Kidney (tissue), 22 donors: ENCODE measurements around the gene NF2. TPM values are rescaled to one million over a fixed set of nuclear protein-coding genes. Genes with fewer than 3 reads are reported as not detected.
A peak's percentile ranks its signal among the peaks of the same experiment; 100 is the strongest.

Experiments used
- DNase-seq, 5 donors: peaks; one replicate each; pipeline ENCODE4 v3.0.0-alpha.2; 2013 to 2020
- FAIRE-seq: peaks from 2 replicates; lab custom pipeline; 2012; peaks lifted over from hg19 to GRCh38; lab: Jason Lieb, UNC
- H3K27ac ChIP-seq, 2 donors: one replicate each; pipeline ENCODE4 v1.7.0; 2013; ENCODE audit warnings: low read depth in 2 of 2, low read length in 2 of 2, inconsistent platforms in 1 of 2
- H3K27me3 ChIP-seq: one replicate; pipeline ENCODE4 v1.7.1; 2013; ENCODE audit warnings: low read length, inconsistent platforms; ENCODE audit not compliant: control insufficient read depth, insufficient read depth
- H3K36me3 ChIP-seq, 3 donors: one replicate each; pipeline versions ENCODE4 v1.7.0 to v1.7.1; 2013; ENCODE audit warnings: low read length in 3 of 3, control low read depth in 1 of 3, inconsistent platforms in 1 of 3; ENCODE audit not compliant: insufficient read depth in 3 of 3, control insufficient read depth in 2 of 3
- H3K4me1 ChIP-seq, 3 donors: one replicate each; pipeline versions ENCODE4 v1.7.0 to v1.7.1; 2013; ENCODE audit warnings: low read length in 3 of 3, inconsistent platforms in 1 of 3, low read depth in 1 of 3; ENCODE audit not compliant: control insufficient read depth in 2 of 3, insufficient read depth in 2 of 3
- H3K4me3 ChIP-seq, 3 donors: one replicate each; pipeline versions ENCODE4 v1.7.0 to v1.8.1; 2013; ENCODE audit warnings: low read length in 3 of 3, control low read depth in 1 of 3, inconsistent platforms in 1 of 3
- H3K9ac ChIP-seq, 3 donors: one replicate each; pipeline versions ENCODE4 v1.7.0 to v1.7.1; 2013; ENCODE audit warnings: low read length in 3 of 3, control low read depth in 1 of 3, inconsistent platforms in 1 of 3
- H3K9me3 ChIP-seq, 3 donors: one replicate each; pipeline versions ENCODE4 v1.7.0 to v1.7.1; 2013; ENCODE audit warnings: low read length in 3 of 3, control low read depth in 1 of 3, inconsistent platforms in 1 of 3; ENCODE audit not compliant: control insufficient read depth in 2 of 3, insufficient read depth in 1 of 3
- intact Hi-C: fragments of 100-400 bp; cut with DNase I; formaldehyde crosslinking; loops from one replicate; pipeline ENCODE4 v1.11.1; 2022
- long read RNA-seq, 10 donors: library from polyadenylated mRNA in 1 of 10; unstranded in 1 of 10; transcript quantifications; one replicate each; pipeline ENCODE4 v2.0.0 and lab custom pipeline, GENCODE V29; 2021 to 2026
- polyA plus RNA-seq: library from polyadenylated mRNA; stranded (reverse); fragments of 350-450 nt; fragmentation: Illumina TruSeq; extraction: RNeasy Lipid Tissue Mini Kit (QIAGEN cat#74804); gene quantifications from one replicate; pipeline ENCODE4 v1.2.3, GENCODE V29; 2014; ENCODE audit warnings: low read depth, low replicate concordance; ENCODE audit not compliant: insufficient read depth
- total RNA-seq: library from RNA; stranded (reverse); fragmentation: NEBNext Ultra II Directional; extraction: Animal tissue kit (Norgen Biotek cat#: 25700); gene quantifications from one replicate; pipeline ENCODE4 v1.2.1, GENCODE V29; 2021
- TF ChIP-seq, protein P1 (sequence below): IDR thresholded peaks from 3 replicates; pipeline ENCODE4 v1.5.1; 2012; ENCODE audit warnings: mild to moderate bottlenecking, moderate library complexity, borderline replicate concordance; ENCODE audit not compliant: insufficient read depth; ENCODE audit errors: extremely low read depth
- donor health status: control.
- donor health status: control.
- donor health status: control.
- donor health status: control.
- donor health status: control.
- donor health status: DM: yes; HTN: yes; CAD: no.
- donor health status: Normal renal cell carcinoma (clear cell type).

NF2 gene
- total RNA-seq (60.6 TPM), polyA plus RNA-seq (15.4 TPM)
- long read RNA-seq, donor 1, partial matches to known transcripts = 0 of 1 reads
- long read RNA-seq, donor 1, other reads (novel, unspliced or antisense) = 0 of 1 reads
- long read RNA-seq, donor 2, full-length matches to known transcripts = 1 of 1 reads
- long read RNA-seq, donor 2, partial matches to known transcripts = 0 of 1 reads
- long read RNA-seq, donor 2, other reads (novel, unspliced or antisense) = 0 of 1 reads
- long read RNA-seq, donor 3, partial matches to known transcripts = 19 of 19 reads
- long read RNA-seq, donor 3, other reads (novel, unspliced or antisense) = 0 of 19 reads
- long read RNA-seq, donor 4, full-length matches to known transcripts = 4 of 4 reads
- long read RNA-seq, donor 4, partial matches to known transcripts = 0 of 4 reads
- long read RNA-seq, donor 4, other reads (novel, unspliced or antisense) = 0 of 4 reads
- long read RNA-seq, donor 5 = 0 reads
- long read RNA-seq, donor 6 = 0 reads
- long read RNA-seq, donor 7, full-length matches to known transcripts = 9 of 25 reads
- long read RNA-seq, donor 7, partial matches to known transcripts = 0 of 25 reads
- long read RNA-seq, donor 7, other reads (novel, unspliced or antisense) = 16 of 25 reads
- long read RNA-seq, donor 8, full-length matches to known transcripts = 2 of 2 reads
- long read RNA-seq, donor 8, partial matches to known transcripts = 0 of 2 reads
- long read RNA-seq, donor 8, other reads (novel, unspliced or antisense) = 0 of 2 reads
- long read RNA-seq, donor 9, partial matches to known transcripts = 0 of 1 reads
- long read RNA-seq, donor 9, other reads (novel, unspliced or antisense) = 0 of 1 reads
- long read RNA-seq, donor 10, full-length matches to known transcripts = 5 of 5 reads
- long read RNA-seq, donor 10, partial matches to known transcripts = 0 of 5 reads
- long read RNA-seq, donor 10, other reads (novel, unspliced or antisense) = 0 of 5 reads

DNA sequence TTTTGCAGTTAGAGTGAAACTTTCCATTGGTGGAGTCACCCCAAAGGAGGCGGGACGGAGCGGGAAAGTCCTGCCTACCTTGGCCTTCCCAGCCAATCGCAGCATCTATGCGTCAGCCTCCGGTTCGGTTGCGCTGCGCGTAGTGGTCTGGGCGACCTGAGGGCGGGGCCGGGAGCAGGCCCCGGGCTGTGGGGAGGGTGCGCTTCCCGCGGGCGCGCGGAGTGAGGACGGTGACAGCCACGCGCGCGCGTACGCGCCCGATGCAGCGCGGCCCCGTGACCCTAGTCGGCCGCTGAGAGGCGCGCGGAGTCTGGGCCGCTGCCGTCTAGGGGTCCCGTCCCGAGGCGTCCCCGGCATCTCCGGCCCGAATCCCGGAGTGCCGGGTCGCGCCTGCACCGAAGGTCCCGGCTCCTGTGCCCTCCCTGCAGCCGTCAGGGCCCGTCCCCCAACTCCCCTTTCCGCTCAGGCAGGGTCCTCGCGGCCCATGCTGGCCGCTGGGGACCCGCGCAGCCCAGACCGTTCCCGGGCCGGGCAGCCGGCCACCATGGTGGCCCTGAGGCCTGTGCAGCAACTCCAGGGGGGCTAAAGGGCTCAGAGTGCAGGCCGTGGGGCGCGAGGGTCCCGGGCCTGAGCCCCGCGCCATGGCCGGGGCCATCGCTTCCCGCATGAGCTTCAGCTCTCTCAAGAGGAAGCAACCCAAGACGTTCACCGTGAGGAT is at the start of gene NF2:
TSS of gene NF2 (plus strand) at position 276 of the 718 bp plus-strand sequence. CDS start at position 642, 366 bp downstream.
- H3K4me3 ChIP-seq = peak within 1 kb of the TSS; percentile 79 to 91 (median 86)
- H3K9me3 ChIP-seq = no peaks in the 10 kb centered on the region
- peak within 1 kb of the TSS; percentile 93 to 97 for H3K27ac ChIP-seq
- peak; percentile 96 for FAIRE-seq
- peak within 1 kb of the TSS; percentile 81 to 98 (median 95) for H3K9ac ChIP-seq
- DNase-seq = peak; percentile 99 to 100 (median 100)
- peaks cover 0 to 9% (median 2%) of the 10 kb centered on the region in 3 donors for H3K4me1 ChIP-seq
- H3K27me3 ChIP-seq = no peaks in the 10 kb centered on the region
- intact Hi-C loops = no loop called here
- no peaks in the 10 kb centered on the region for H3K36me3 ChIP-seq
- TF ChIP-seq, protein P1, sequence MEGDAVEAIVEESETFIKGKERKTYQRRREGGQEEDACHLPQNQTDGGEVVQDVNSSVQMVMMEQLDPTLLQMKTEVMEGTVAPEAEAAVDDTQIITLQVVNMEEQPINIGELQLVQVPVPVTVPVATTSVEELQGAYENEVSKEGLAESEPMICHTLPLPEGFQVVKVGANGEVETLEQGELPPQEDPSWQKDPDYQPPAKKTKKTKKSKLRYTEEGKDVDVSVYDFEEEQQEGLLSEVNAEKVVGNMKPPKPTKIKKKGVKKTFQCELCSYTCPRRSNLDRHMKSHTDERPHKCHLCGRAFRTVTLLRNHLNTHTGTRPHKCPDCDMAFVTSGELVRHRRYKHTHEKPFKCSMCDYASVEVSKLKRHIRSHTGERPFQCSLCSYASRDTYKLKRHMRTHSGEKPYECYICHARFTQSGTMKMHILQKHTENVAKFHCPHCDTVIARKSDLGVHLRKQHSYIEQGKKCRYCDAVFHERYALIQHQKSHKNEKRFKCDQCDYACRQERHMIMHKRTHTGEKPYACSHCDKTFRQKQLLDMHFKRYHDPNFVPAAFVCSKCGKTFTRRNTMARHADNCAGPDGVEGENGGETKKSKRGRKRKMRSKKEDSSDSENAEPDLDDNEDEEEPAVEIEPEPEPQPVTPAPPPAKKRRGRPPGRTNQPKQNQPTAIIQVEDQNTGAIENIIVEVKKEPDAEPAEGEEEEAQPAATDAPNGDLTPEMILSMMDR = no peak

GRCh38 chr22:29555065-29555644 is 48.3 kb upstream of the NF2 start:
- Histone ChIP-seq H3K4me1 (peaks cover 0 to 7% (median 7%) of the 10 kb centered on the region in 3 donors), H3K36me3 (peaks cover 2 to 32% (median 21%) of the 10 kb centered on the region in 3 donors), H3K4me3 (no peak overlapping the region), H3K27ac (peak overlapping the region; percentile 13 to 79), H3K9ac (no peak overlapping the region), H3K27me3 (no peaks in the 10 kb centered on the region), H3K9me3 (no peaks in the 10 kb centered on the region)
- TF ChIP-seq, protein P1 = no peak
- intact Hi-C loops = no loop called here
- no peak for FAIRE-seq
- peak in 2 of 5 donors; percentile 14 to 72 for DNase-seq

DNA sequence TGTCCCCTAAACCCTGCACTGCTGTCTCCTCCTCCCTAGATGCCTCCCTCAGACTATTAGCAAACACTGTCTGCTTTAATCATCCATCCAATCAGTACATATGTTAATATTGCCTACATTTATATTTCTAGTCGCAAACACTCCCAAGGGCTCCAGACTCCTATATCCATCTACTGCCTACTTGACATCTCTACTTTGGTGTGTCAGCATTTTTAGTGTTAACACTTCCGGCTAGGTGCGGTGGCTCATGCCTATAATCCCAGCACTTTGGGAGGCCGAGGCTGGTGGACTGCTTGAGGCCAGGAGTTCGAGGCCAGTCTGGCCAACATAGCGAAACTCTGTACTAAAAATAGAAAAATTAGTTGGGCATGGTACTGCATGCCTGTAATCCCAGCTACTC is 44.4 kb upstream of the NF2 start:
- Histone ChIP-seq H3K9ac (no peak overlapping the region), H3K36me3 (peaks cover 8 to 49% (median 38%) of the 10 kb centered on the region in 3 donors), H3K27ac (no peak overlapping the region), H3K9me3 (no peaks in the 10 kb centered on the region), H3K4me3 (no peak overlapping the region), H3K27me3 (no peaks in the 10 kb centered on the region), H3K4me1 (peaks cover 0 to 7% (median 6%) of the 10 kb centered on the region in 3 donors)
- no peak for FAIRE-seq
- TF ChIP-seq, protein P1 = no peak
- intact Hi-C loops = no loop called here
- no peak for DNase-seq
